Endothelial cell (in vitro differentiated cells): ENCODE measurements around the gene HOXC11. TPM values are rescaled to one million over a fixed set of nuclear protein-coding genes. Genes with fewer than 3 reads are reported as not detected.

Experiments used
- DNase-seq: peaks from one replicate; pipeline ENCODE4 v3.0.0; 2021; ENCODE audit warnings: low spot score
- H3K27ac Mint-ChIP-seq: one replicate; pipeline ENCODE4 v1.8.0; 2021; ENCODE audit warnings: mixed read lengths, inconsistent platforms; ENCODE audit not compliant: unreplicated experiment
- H3K27me3 Mint-ChIP-seq: one replicate; pipeline ENCODE4 v1.8.0; 2021; ENCODE audit warnings: mild to moderate bottlenecking, moderate library complexity, mixed read lengths, inconsistent platforms; ENCODE audit not compliant: unreplicated experiment
- H3K36me3 Mint-ChIP-seq: one replicate; pipeline ENCODE4 v1.8.0; 2021; ENCODE audit warnings: mild to moderate bottlenecking, low read depth, mixed read lengths, inconsistent platforms; ENCODE audit not compliant: unreplicated experiment
- H3K4me1 Mint-ChIP-seq: one replicate; pipeline ENCODE4 v1.8.0; 2021; ENCODE audit warnings: mild to moderate bottlenecking, mixed read lengths, inconsistent platforms; ENCODE audit not compliant: unreplicated experiment
- H3K4me3 Mint-ChIP-seq: one replicate; pipeline ENCODE4 v1.8.0; 2021; ENCODE audit warnings: mild to moderate bottlenecking, mixed read lengths, inconsistent platforms; ENCODE audit not compliant: unreplicated experiment
- H3K9me3 Mint-ChIP-seq: one replicate; pipeline ENCODE4 v1.8.0; 2021; ENCODE audit warnings: mixed read lengths, inconsistent platforms; ENCODE audit not compliant: unreplicated experiment
- CTCF ChIP-seq: fragments of 200-600 bp; sonication (generic); IDR thresholded peaks from one replicate; pipeline ENCODE4 v1.5.0; 2021; ENCODE audit warnings: antibody characterized with exemption; ENCODE audit not compliant: unreplicated experiment
- total RNA-seq: library from RNA; stranded (reverse); fragmentation: NEBNext Ultra II Directional; extraction: Animal tissue kit (Norgen Biotek cat#: 25700); gene quantifications from one replicate; pipeline ENCODE4 v1.2.1, GENCODE V29; 2021; ENCODE audit not compliant: unreplicated experiment

HOXC11 gene
- total RNA-seq, 1 donor from 2014 or later: 0.38 TPM

GRCh38 chr12:53968214-53969127 lies 4.5 kb upstream of the HOXC11 start:
- H3K4me3 Mint-ChIP-seq: peak overlapping the region; percentile 26
- no peaks in the 10 kb centered on the region for H3K9me3 Mint-ChIP-seq
- H3K27ac Mint-ChIP-seq: no peak overlapping the region
- peaks cover 42% of the 10 kb centered on the region for H3K4me1 Mint-ChIP-seq
- no peaks in the 10 kb centered on the region for H3K36me3 Mint-ChIP-seq
- DNase-seq: no peak
- TF ChIP-seq CTCF: no peak
- H3K27me3 Mint-ChIP-seq: peaks cover 47% of the 10 kb centered on the region

DNA sequence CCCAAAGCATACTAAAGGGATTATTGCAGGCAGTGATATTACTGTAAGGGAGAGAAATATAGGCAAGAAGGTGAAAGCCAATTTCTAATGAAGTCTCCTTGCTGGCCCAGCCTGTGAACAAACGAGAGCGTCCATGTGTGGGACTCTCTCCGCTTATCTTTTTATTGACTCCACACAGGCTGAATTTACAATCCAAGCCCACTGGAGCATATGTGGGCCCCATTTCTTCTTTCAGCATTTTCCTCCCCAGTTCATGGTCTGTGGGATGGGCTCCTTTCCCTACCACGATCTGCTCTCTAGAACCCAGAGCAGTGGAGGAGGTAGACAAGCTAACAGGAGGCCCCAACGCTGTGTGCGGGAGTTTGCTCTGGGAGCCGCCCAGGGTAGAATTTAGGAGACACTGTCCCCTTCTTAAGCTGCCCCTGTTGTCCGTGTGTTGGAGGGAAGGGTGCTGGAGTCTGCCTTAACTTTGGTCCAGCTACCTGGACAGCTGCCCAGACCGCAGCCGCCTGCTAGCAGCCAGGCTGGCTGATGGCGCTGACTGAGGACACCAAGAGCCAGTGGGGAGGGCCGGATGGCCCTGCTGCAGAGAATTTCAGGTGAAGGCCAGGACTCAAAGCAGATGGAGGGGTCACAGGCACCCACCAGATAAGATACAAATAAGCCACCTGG lies 3.2 kb upstream of the HOXC11 start:
- H3K36me3 Mint-ChIP-seq: no peaks in the 10 kb centered on the region
- peaks cover 45% of the 10 kb centered on the region for H3K27me3 Mint-ChIP-seq
- TF ChIP-seq CTCF: no peak
- peaks cover 34% of the 10 kb centered on the region for H3K4me1 Mint-ChIP-seq
- no peak for DNase-seq
- no peaks in the 10 kb centered on the region for H3K9me3 Mint-ChIP-seq
- no peak overlapping the region for H3K27ac Mint-ChIP-seq
- H3K4me3 Mint-ChIP-seq: no peak overlapping the region

DNA sequence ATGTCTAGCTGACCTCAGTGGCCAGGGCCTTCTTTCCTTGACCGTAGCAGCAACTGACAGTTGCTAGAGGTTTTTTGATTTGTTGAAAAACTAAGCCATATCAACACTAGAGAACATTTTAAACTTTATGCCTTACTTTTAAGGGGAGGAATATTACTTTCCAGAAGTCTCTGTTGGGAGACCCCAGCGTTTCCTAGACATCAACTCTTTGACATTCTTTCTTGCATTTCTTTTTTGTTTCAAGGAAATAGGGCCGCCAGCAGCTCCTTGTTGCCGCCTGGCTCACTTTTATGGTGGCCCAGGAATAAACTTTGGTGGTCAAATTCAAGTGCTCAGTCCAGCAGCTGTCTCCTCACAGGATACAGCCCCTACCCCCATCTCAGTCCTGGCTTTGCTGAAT lies 2.5 kb upstream of the HOXC11 start:
- Mint-ChIP-seq H3K36me3 (no peaks in the 10 kb centered on the region), H3K9me3 (no peaks in the 10 kb centered on the region), H3K27me3 (peaks cover 48% of the 10 kb centered on the region)

GRCh38 chr12:53971129-53971528 lies 1.8 kb upstream of the HOXC11 start:
- Mint-ChIP-seq H3K9me3 (no peaks in the 10 kb centered on the region), H3K36me3 (no peaks in the 10 kb centered on the region)
- TF ChIP-seq CTCF: no peak

More for the DNA sequence above, 2.5 kb upstream of the HOXC11 start:
- Mint-ChIP-seq H3K4me3 (no peak overlapping the region), H3K4me1 (peaks cover 31% of the 10 kb centered on the region), H3K27ac (no peak overlapping the region)
- TF ChIP-seq CTCF: no peak
- no peak for DNase-seq

GRCh38 chr12:53971686-53972085 lies 1.2 kb upstream of the HOXC11 start:
- no peaks in the 10 kb centered on the region for H3K36me3 Mint-ChIP-seq
- no peak for TF ChIP-seq CTCF
- H3K27me3 Mint-ChIP-seq: peaks cover 47% of the 10 kb centered on the region
- no peaks in the 10 kb centered on the region for H3K9me3 Mint-ChIP-seq
- H3K4me3 Mint-ChIP-seq: no peak overlapping the region
- peaks cover 24% of the 10 kb centered on the region for H3K4me1 Mint-ChIP-seq
- H3K27ac Mint-ChIP-seq: no peak overlapping the region
- DNase-seq: no peak

More at GRCh38 chr12:53971129-53971528, 1.8 kb upstream of the HOXC11 start:
- Mint-ChIP-seq H3K4me3 (no peak overlapping the region), H3K27ac (no peak overlapping the region), H3K4me1 (peaks cover 29% of the 10 kb centered on the region), H3K27me3 (peaks cover 48% of the 10 kb centered on the region)
- DNase-seq: no peak
